ENCODE measurements around the gene HSPB2.

GRCh38 chr11:111911563-111912401, 752 bp upstream of the HSPB2 start, which contains the start of gene CRYAB:
- no peak for TF ChIP-seq GATA2 (IDR thresholded peaks at IDR 0.05; ENCODE audit: low read depth, low read length)
- no peak for TF ChIP-seq GATA3 (IDR thresholded peaks at IDR 0.05; ENCODE audit: low read depth, low read length)
